ENCODE measurements around the gene NPLOC4.

- TF ChIP-seq CTCF (conservative IDR thresholded peaks at IDR 0.05 in 1 of 2, IDR thresholded peaks at IDR 0.05 in 1 of 2; ENCODE audit: extremely low read depth in 1 of 2, insufficient read depth in 1 of 2, low read depth in 1 of 2, low read length in 2 of 2): no peak
- TF ChIP-seq EZH2 (IDR thresholded peaks at IDR 0.05; ENCODE audit: borderline replicate concordance, low read length): no peak
Measured at GRCh38 chr17:81542431-81543338, 94.2 kb downstream of the NPLOC4 start.
